ENCODE measurements around the gene SUSD2. TPM values are rescaled to one million over a fixed set of nuclear protein-coding genes. Genes with fewer than 3 reads are reported as not detected.

Gene SUSD2
- total RNA-seq, 2 donors from 2014 or later: 4.2 to 7.6 TPM

GRCh38 chr22:24184057-24184798 is 2.9 kb downstream of the SUSD2 start:
- no peak for DNase-seq
- no peak overlapping the region for H3K4me3 ChIP-seq
- intact Hi-C loops (cut with DNase I): no loop called here
- 79 to 90% methylated on average over 12 to 16 of the region's 16 CpGs for WGBS, 2 donors
- peaks cover 4% of the 10 kb centered on the region for H3K4me1 ChIP-seq
- no peaks in the 10 kb centered on the region for H3K27me3 ChIP-seq
- TF ChIP-seq CTCF (IDR thresholded peaks at IDR 0.05): no peak
- no peak overlapping the region for H3K27ac ChIP-seq
- no peak for ATAC-seq
- H3K36me3 ChIP-seq (replicated peaks in 1 of 2; ENCODE audit: insufficient read depth in 1 of 2, low read depth in 2 of 2): no peaks in the 10 kb centered on the region
- no peaks in the 10 kb centered on the region for H3K9me3 ChIP-seq

GRCh38 chr22:24185001-24185500 is 3.8 kb downstream of the SUSD2 start:
- intact Hi-C loops (cut with DNase I): loop anchor here (5.0 kb wide), 1 partner anchor 62 kb away; the partner anchor contains the start of gene GGT5
- Histone ChIP-seq H3K4me3 (no peak overlapping the region), H3K27ac (no peak overlapping the region), H3K9me3 (no peaks in the 10 kb centered on the region), H3K27me3 (no peaks in the 10 kb centered on the region), H3K36me3 (replicated peaks in 1 of 2; ENCODE audit: insufficient read depth in 1 of 2, low read depth in 2 of 2) (no peaks in the 10 kb centered on the region), H3K4me1 (peaks cover 7% of the 10 kb centered on the region)
- DNase-seq (no peak), ATAC-seq (no peak)
- no peak for TF ChIP-seq CTCF (IDR thresholded peaks at IDR 0.05)
- TF ChIP-seq POLR2A (IDR thresholded peaks at IDR 0.05): no peak
- WGBS, 2 donors: 90% methylated on average over 16 of the region's 16 CpGs; no CpG with 5 or more reads in 1 of the 2 donors

- intact Hi-C loops (cut with DNase I): loop anchor here (5.0 kb wide), 1 partner anchor 62 kb away; the partner anchor contains the start of gene GGT5
- no peak for TF ChIP-seq POLR2A (IDR thresholded peaks at IDR 0.05)
- TF ChIP-seq CTCF (IDR thresholded peaks at IDR 0.05): no peak
- WGBS, 2 donors: 79 to 89% methylated on average over 9 to 51 of the region's 51 CpGs
- Histone ChIP-seq H3K4me1 (peaks cover 7% of the 10 kb centered on the region), H3K36me3 (replicated peaks in 1 of 2; ENCODE audit: insufficient read depth in 1 of 2, low read depth in 2 of 2) (no peaks in the 10 kb centered on the region), H3K27me3 (no peaks in the 10 kb centered on the region), H3K4me3 (no peak overlapping the region), H3K27ac (no peak overlapping the region), H3K9me3 (no peaks in the 10 kb centered on the region)
- DNase-seq (no peak), ATAC-seq (no peak)
Measured at GRCh38 chr22:24185501-24186351, 4.4 kb downstream of the SUSD2 start.

- TF ChIP-seq POLR2A (IDR thresholded peaks at IDR 0.05) (no peak), CTCF (IDR thresholded peaks at IDR 0.05) (no peak)
- intact Hi-C loops (cut with DNase I): loop anchor here (5.0 kb wide), 1 partner anchor 61 kb away; the partner anchor contains the start of gene GGT5
- Histone ChIP-seq H3K27ac (no peak overlapping the region), H3K4me1 (peaks cover 7% of the 10 kb centered on the region), H3K36me3 (replicated peaks in 1 of 2; ENCODE audit: insufficient read depth in 1 of 2, low read depth in 2 of 2) (no peaks in the 10 kb centered on the region), H3K9me3 (no peaks in the 10 kb centered on the region), H3K27me3 (no peaks in the 10 kb centered on the region), H3K4me3 (no peak overlapping the region)
- no peak for DNase-seq
- ATAC-seq: no peak
- 77 to 79% methylated on average over 11 to 15 of the region's 15 CpGs for WGBS, 2 donors
Measured at GRCh38 chr22:24186352-24186740, 5.1 kb downstream of the SUSD2 start.
